CD4-positive, alpha-beta T cell treated with Interleukin-17A for 4 hours (primary cell): Measurements from ENCODE around the gene MEGF8.

ENCODE experiments used
- DNase-seq: peaks from one replicate; pipeline ENCODE4 v3.0.0-alpha.2; 2020; ENCODE audit warnings: mixed read lengths

MEGF8 gene

GRCh38 chr19:42286349-42287016 is 39.0 kb upstream of the MEGF8 start:
- no peak for DNase-seq

- DNase-seq, result no peak
Measured at GRCh38 chr19:42287017-42287826, 38.2 kb upstream of the MEGF8 start.

DNA sequence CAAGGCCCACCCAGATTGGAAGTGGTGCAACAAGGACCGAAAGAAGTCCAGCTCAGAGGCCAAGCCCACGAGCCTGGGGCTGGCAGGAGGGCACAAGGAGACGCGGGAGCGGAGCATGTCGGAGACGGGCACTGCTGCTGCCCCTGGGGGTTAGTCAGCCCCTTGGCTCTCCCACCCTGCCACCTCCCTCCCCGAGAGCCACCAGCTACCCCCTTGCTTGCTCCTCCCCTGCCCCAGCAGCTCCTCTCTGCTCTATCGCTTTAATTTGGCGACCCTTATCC is 37.7 kb upstream of the MEGF8 start:
- DNase-seq, result no peak

- DNase-seq, result no peak
Measured at GRCh38 chr19:42288387-42288786, 37.0 kb upstream of the MEGF8 start.

DNA sequence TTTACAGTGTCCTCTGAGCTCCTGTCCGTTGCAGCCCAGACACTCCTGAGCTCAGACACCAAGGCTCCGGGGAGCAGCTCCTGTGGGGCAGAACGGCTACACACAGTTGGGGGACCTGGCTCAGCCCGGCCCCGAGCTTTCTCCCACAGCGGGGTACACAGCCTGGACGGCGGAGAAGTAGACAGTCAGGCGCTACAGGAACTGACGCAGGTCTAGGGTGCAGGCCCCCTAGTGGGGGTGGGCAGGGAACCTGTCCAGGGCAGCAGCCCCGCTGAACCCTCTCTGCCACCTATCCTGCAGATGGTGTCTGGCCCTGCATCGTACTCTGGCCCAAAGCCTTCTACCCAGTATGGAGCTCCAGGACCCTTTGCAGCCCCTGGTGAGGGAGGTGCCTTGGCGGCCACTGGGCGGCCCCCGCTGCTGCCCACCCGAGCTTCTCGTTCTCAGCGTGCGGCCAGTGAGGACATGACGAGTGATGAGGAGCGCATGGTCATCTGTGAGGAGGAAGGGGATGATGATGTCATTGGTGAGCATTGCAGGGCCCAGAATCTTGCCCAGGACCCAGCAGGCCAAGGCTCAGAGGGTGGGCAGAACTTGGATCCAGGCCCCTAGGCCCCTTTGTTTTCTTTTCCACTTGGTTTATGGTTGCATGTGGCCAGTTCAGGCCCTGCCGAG is 36.4 kb upstream of the MEGF8 start:
- DNase-seq, result no peak

DNA sequence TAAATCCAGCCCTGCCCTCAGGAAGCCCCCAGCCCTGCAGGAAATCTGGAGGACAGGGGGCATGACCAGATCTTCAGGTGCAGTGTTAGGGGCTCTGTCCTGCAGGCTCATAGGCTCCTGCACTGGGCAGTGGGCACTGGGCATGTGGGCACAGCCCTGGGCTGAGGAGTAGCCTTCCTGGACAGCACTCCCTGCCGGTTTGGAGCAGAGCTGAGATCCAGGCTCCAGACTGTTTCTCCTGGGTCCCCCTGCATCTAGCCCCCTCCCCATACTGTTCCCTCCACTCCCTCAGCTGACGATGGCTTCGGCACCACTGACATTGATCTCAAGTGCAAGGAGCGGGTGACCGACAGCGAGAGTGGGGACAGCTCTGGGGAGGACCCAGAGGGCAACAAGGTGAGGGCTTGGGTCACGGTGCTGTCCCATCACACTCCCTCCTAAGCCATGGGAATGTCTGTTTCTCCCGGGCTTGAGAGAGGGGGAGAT is 35.8 kb upstream of the MEGF8 start:
- DNase-seq, result no peak

GRCh38 chr19:42290136-42290522 is 35.3 kb upstream of the MEGF8 start:
- DNase-seq, result no peak

- DNase-seq, result peak; percentile 68
Measured at GRCh38 chr19:42290523-42291434, 34.7 kb upstream of the MEGF8 start.

DNA sequence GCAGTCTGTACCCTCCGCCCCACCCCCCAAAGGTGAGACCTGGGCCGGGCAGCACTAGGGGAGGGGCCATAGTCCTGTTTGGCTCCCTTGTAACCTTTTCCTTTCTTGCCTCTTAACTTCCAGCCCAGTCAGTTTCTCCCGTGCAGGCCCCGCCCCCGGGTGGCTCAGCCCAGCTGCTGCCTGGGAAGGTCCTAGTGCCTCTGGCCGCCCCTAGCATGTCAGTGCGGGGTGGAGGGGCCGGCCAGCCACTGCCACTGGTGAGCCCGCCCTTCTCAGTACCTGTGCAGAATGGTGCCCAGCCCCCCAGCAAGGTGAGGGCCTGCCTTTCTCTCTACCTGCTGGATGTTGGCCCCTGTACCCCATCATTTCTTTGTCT is 34.0 kb upstream of the MEGF8 start:
- DNase-seq, result no peak

GRCh38 chr19:42292042-42292960 is 33.1 kb upstream of the MEGF8 start:
- no peak for DNase-seq

- no peak for DNase-seq
Measured at GRCh38 chr19:42292963-42293362, 32.5 kb upstream of the MEGF8 start.

GRCh38 chr19:42293540-42293939 is 31.9 kb upstream of the MEGF8 start:
- no peak for DNase-seq

- DNase-seq, result no peak
Measured at GRCh38 chr19:42293948-42294347, 31.5 kb upstream of the MEGF8 start.

GRCh38 chr19:42294471-42295137 is 30.8 kb upstream of the MEGF8 start:
- DNase-seq, result no peak

DNA sequence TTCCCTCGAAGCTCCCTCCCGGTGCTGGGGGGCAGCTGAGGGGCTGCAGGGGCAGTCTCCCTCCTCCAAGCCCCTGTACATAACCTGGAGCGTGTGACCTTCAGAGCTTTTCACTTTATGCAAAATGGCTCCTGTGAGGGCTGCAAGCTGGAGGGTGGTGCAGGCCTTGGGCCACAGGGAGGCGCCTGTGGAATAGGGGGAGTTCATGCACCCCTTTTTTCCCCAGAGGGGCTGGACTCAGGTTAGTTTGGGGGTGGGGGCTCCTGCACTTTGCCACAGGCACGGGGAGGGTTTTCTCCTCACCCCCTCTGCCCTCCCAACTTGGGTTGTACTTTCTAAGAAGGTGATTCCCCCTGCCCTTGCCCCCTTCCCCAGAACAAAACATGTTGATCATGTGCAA is 30.1 kb upstream of the MEGF8 start:
- no peak for DNase-seq

GRCh38 chr19:42295831-42296525 is 29.5 kb upstream of the MEGF8 start:
- peak; percentile 93 for DNase-seq

GRCh38 chr19:42297039-42297438 is 28.4 kb upstream of the MEGF8 start:
- DNase-seq, result no peak

- peak; percentile 46 for DNase-seq
Measured at GRCh38 chr19:42301646-42302203, 23.7 kb upstream of the MEGF8 start, which contains the start of gene PRR19. Gene PRR19, plus strand, starts transcription at chr19:42302132. Its CDS starts 7,453 bp downstream, at chr19:42309585.

DNA sequence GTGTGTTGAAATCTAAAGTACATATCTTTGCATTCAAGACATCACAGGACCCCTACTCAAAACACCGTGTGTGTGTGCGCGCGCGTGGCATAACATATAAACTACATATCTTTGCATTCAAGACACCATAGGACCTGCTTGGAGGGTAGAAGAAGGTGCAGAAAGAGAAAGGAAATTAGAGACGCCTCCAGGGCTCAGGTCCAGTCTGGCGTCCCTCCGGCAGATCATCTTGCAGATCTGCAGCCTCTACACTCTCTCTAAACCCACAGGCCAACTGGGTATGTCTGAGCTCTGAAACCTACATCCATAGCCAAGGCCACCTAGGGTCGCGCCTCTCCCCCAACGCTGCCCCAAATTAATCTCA is 22.4 kb upstream of the MEGF8 start:
- no peak for DNase-seq

GRCh38 chr19:42303876-42304275 is 21.6 kb upstream of the MEGF8 start:
- no peak for DNase-seq
